ENCODE measurements around the gene HMGCR. TPM values are rescaled to one million over a fixed set of nuclear protein-coding genes. Genes with fewer than 3 reads are reported as not detected.

The HMGCR gene
- total RNA-seq, 4 donors from 2014 or later, result 11.4 to 54.4 (median 18.2) TPM

GRCh38 chr5:75381456-75381855, 44.4 kb downstream of the HMGCR start:
- no peaks in the 10 kb centered on the region for H3K27me3 ChIP-seq
- H3K9me3 ChIP-seq, result no peaks in the 10 kb centered on the region

GRCh38 chr5:75384218-75384617, 47.2 kb downstream of the HMGCR start:
- WGBS, 2 donors, result 38 to 62% methylated on average over 1 of the region's 1 CpG
- Histone ChIP-seq H3K27ac (no peak overlapping the region), H3K36me3 (peaks cover 5 to 82% (median 8%) of the 10 kb centered on the region in 3 donors), H3K9me3 (no peaks in the 10 kb centered on the region), H3K27me3 (no peaks in the 10 kb centered on the region), H3K4me3 (no peak overlapping the region), H3K4me1 (no peaks in the 10 kb centered on the region)
- TF ChIP-seq, protein P1, sequence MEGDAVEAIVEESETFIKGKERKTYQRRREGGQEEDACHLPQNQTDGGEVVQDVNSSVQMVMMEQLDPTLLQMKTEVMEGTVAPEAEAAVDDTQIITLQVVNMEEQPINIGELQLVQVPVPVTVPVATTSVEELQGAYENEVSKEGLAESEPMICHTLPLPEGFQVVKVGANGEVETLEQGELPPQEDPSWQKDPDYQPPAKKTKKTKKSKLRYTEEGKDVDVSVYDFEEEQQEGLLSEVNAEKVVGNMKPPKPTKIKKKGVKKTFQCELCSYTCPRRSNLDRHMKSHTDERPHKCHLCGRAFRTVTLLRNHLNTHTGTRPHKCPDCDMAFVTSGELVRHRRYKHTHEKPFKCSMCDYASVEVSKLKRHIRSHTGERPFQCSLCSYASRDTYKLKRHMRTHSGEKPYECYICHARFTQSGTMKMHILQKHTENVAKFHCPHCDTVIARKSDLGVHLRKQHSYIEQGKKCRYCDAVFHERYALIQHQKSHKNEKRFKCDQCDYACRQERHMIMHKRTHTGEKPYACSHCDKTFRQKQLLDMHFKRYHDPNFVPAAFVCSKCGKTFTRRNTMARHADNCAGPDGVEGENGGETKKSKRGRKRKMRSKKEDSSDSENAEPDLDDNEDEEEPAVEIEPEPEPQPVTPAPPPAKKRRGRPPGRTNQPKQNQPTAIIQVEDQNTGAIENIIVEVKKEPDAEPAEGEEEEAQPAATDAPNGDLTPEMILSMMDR (IDR thresholded peaks at IDR 0.05), result no peak
- TF ChIP-seq POLR2A (IDR thresholded peaks at IDR 0.05) (no peak), EP300 (IDR thresholded peaks at IDR 0.05) (no peak)
- no peak for DNase-seq (ENCODE audit: low spot score in 2 of 2)

More at GRCh38 chr5:75381456-75381855, 44.4 kb downstream of the HMGCR start:
- 82 to 93% methylated on average over 4 of the region's 4 CpGs for WGBS, 2 donors
- TF ChIP-seq EP300 (IDR thresholded peaks at IDR 0.05) (no peak), POLR2A (IDR thresholded peaks at IDR 0.05) (no peak)
- TF ChIP-seq, protein P1 (IDR thresholded peaks at IDR 0.05), result no peak
- Histone ChIP-seq H3K36me3 (peaks cover 5 to 82% (median 8%) of the 10 kb centered on the region in 3 donors), H3K4me1 (no peaks in the 10 kb centered on the region), H3K4me3 (no peak overlapping the region), H3K27ac (no peak overlapping the region)
- DNase-seq (ENCODE audit: low spot score in 2 of 2), result no peak

- H3K27me3 ChIP-seq, result no peaks in the 10 kb centered on the region
- H3K9me3 ChIP-seq, result no peaks in the 10 kb centered on the region
- H3K27ac ChIP-seq, result no peak overlapping the region
- H3K4me1 ChIP-seq, result no peaks in the 10 kb centered on the region
- no peak for DNase-seq (ENCODE audit: low spot score in 2 of 2)
- no peak overlapping the region for H3K4me3 ChIP-seq
- WGBS, 2 donors, result 93 to 96% methylated on average over 6 of the region's 6 CpGs
- TF ChIP-seq EP300 (IDR thresholded peaks at IDR 0.05) (no peak), POLR2A (IDR thresholded peaks at IDR 0.05) (no peak)
- TF ChIP-seq, protein P1 (IDR thresholded peaks at IDR 0.05), result no peak
- peaks cover 0 to 54% (median 8%) of the 10 kb centered on the region in 3 donors for H3K36me3 ChIP-seq
Observed at GRCh38 chr5:75387806-75388205, 50.8 kb downstream of the HMGCR start.

DNA sequence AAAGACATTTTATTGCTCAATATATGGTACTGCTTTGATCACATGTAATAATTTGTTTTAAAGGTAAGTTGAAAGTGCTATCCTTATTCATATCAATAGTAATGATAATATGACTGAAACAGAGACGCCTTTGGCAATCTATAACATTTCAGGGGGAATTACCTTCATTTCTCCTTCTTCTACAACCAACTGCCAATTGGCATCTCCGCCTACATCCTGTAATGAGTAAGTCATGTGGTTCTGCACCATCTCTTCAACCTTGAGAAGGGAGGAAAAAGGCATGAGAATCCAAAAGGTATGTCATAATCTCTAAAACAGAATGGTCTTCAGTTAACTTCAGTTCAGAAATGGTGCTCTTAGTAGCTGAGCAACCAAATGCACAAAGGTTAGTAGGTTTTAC, 52.4 kb downstream of the HMGCR start:
- no peaks in the 10 kb centered on the region for H3K9me3 ChIP-seq
- H3K27ac ChIP-seq, result no peak overlapping the region
- no peaks in the 10 kb centered on the region for H3K4me1 ChIP-seq
- no peaks in the 10 kb centered on the region for H3K27me3 ChIP-seq
- DNase-seq (ENCODE audit: low spot score in 2 of 2), result no peak
- no peak overlapping the region for H3K4me3 ChIP-seq
- peaks cover 0 to 54% (median 8%) of the 10 kb centered on the region in 3 donors for H3K36me3 ChIP-seq
- TF ChIP-seq, protein P1 (IDR thresholded peaks at IDR 0.05), result no peak
- TF ChIP-seq POLR2A (IDR thresholded peaks at IDR 0.05) (no peak), EP300 (IDR thresholded peaks at IDR 0.05) (no peak)
- 93 to 97% methylated on average over 2 of the region's 2 CpGs for WGBS, 2 donors

GRCh38 chr5:75395277-75395676, 58.3 kb downstream of the HMGCR start:
- no peak overlapping the region for H3K27ac ChIP-seq
- H3K4me3 ChIP-seq, result no peak overlapping the region
- DNase-seq (ENCODE audit: low spot score in 2 of 2), result no peak
- H3K36me3 ChIP-seq, result peaks cover 0 to 60% (median 0%) of the 10 kb centered on the region in 3 donors
- WGBS, 2 donors, result 75 to 81% methylated on average over 3 of the region's 3 CpGs
- no peaks in the 10 kb centered on the region for H3K4me1 ChIP-seq
- no peaks in the 10 kb centered on the region for H3K27me3 ChIP-seq
- no peaks in the 10 kb centered on the region for H3K9me3 ChIP-seq
- TF ChIP-seq POLR2A (IDR thresholded peaks at IDR 0.05) (no peak), EP300 (IDR thresholded peaks at IDR 0.05) (no peak)
- TF ChIP-seq, protein P1 (IDR thresholded peaks at IDR 0.05), result no peak
